Measurements from ENCODE around the gene CCDC50. TPM values are rescaled to one million over a fixed set of nuclear protein-coding genes. Genes with fewer than 3 reads are reported as not detected.

CCDC50 gene
- total RNA-seq, 1 experiment from 2014 or later: 77.2 TPM

GRCh38 chr3:191388823-191389222, 59.6 kb downstream of the CCDC50 start:
- no peak overlapping the region for H3K27ac ChIP-seq (ENCODE audit: low read depth, low read length, poor library complexity, severe bottlenecking)
- H3K4me1 ChIP-seq (ENCODE audit: insufficient read depth, low read length, poor library complexity, severe bottlenecking): peaks cover 13% of the 10 kb centered on the region
- H3K36me3 ChIP-seq (ENCODE audit: insufficient read depth, low read length, poor library complexity, severe bottlenecking): peaks cover 4% of the 10 kb centered on the region
- ChIA-PET CTCF (interaction anchor here (0.6 kb wide), 1 partner anchor 143 kb away, joined by 3 read pairs; no protein-coding TSS in a partner anchor), POLR2A (ENCODE audit: low non-redundant PET) (no interaction called here)
- intact Hi-C loops (cut with micrococcal nuclease; ENCODE audit: unreplicated experiment): loop anchor here (5.0 kb wide), 1 partner anchor 142 kb away; no protein-coding TSS in a partner anchor
- BruUV-seq (replicated peaks): no TSS peak
- no peaks in the 10 kb centered on the region for H3K9me3 ChIP-seq (ENCODE audit: low read depth, low read length, poor library complexity, severe bottlenecking)
- DNase-seq (ENCODE audit: low spot score): no peak
- H3K27me3 ChIP-seq (replicated peaks; ENCODE audit: insufficient read depth, low read depth, low read length, poor library complexity): no peaks in the 10 kb centered on the region
- no peak overlapping the region for H3K4me3 ChIP-seq (ENCODE audit: low read depth, low read length, poor library complexity, severe bottlenecking)
- TF ChIP-seq, protein P1, sequence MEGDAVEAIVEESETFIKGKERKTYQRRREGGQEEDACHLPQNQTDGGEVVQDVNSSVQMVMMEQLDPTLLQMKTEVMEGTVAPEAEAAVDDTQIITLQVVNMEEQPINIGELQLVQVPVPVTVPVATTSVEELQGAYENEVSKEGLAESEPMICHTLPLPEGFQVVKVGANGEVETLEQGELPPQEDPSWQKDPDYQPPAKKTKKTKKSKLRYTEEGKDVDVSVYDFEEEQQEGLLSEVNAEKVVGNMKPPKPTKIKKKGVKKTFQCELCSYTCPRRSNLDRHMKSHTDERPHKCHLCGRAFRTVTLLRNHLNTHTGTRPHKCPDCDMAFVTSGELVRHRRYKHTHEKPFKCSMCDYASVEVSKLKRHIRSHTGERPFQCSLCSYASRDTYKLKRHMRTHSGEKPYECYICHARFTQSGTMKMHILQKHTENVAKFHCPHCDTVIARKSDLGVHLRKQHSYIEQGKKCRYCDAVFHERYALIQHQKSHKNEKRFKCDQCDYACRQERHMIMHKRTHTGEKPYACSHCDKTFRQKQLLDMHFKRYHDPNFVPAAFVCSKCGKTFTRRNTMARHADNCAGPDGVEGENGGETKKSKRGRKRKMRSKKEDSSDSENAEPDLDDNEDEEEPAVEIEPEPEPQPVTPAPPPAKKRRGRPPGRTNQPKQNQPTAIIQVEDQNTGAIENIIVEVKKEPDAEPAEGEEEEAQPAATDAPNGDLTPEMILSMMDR (conservative IDR thresholded peaks at IDR 0.05; ENCODE audit: low read depth, low read length): peak; percentile 48; the same call in 1 of the 2 replicates
- no peak for TF ChIP-seq EZH2 (IDR thresholded peaks at IDR 0.05; ENCODE audit: borderline replicate concordance, low read depth, low read length, poor library complexity, severe bottlenecking)

- Histone ChIP-seq H3K9me3 (ENCODE audit: low read depth, low read length, poor library complexity, severe bottlenecking) (no peaks in the 10 kb centered on the region), H3K27ac (ENCODE audit: low read depth, low read length, poor library complexity, severe bottlenecking) (no peak overlapping the region), H3K27me3 (replicated peaks; ENCODE audit: insufficient read depth, low read depth, low read length, poor library complexity) (no peaks in the 10 kb centered on the region), H3K36me3 (ENCODE audit: insufficient read depth, low read length, poor library complexity, severe bottlenecking) (peaks cover 4% of the 10 kb centered on the region), H3K4me1 (ENCODE audit: insufficient read depth, low read length, poor library complexity, severe bottlenecking) (peaks cover 12% of the 10 kb centered on the region), H3K4me3 (ENCODE audit: low read depth, low read length, poor library complexity, severe bottlenecking) (no peak overlapping the region)
- ChIA-PET POLR2A (ENCODE audit: low non-redundant PET) (no interaction called here), CTCF (no interaction called here)
- no TSS peak for BruUV-seq (replicated peaks)
- no peak for TF ChIP-seq EZH2 (IDR thresholded peaks at IDR 0.05; ENCODE audit: borderline replicate concordance, low read depth, low read length, poor library complexity, severe bottlenecking)
- TF ChIP-seq, protein P1 (conservative IDR thresholded peaks at IDR 0.05; ENCODE audit: low read depth, low read length): no peak
- DNase-seq (ENCODE audit: low spot score): no peak
- intact Hi-C loops (cut with micrococcal nuclease; ENCODE audit: unreplicated experiment): loop anchor here (5.0 kb wide), 1 partner anchor 253 kb away; no protein-coding TSS in a partner anchor
Measured at GRCh38 chr3:191390580-191390979, 61.4 kb downstream of the CCDC50 start.

- peak; percentile 40 for DNase-seq (ENCODE audit: low spot score)
- intact Hi-C loops (cut with micrococcal nuclease; ENCODE audit: unreplicated experiment): loop anchor here (5.0 kb wide), 1 partner anchor 255 kb away; no protein-coding TSS in a partner anchor
- BruUV-seq (replicated peaks): TSS peak; percentile 24
- POLR2A ChIA-PET (ENCODE audit: low non-redundant PET): no interaction called here
- Histone ChIP-seq H3K27me3 (replicated peaks; ENCODE audit: insufficient read depth, low read depth, low read length, poor library complexity) (no peaks in the 10 kb centered on the region), H3K36me3 (ENCODE audit: insufficient read depth, low read length, poor library complexity, severe bottlenecking) (peaks cover 4% of the 10 kb centered on the region), H3K9me3 (ENCODE audit: low read depth, low read length, poor library complexity, severe bottlenecking) (no peaks in the 10 kb centered on the region), H3K4me3 (ENCODE audit: low read depth, low read length, poor library complexity, severe bottlenecking) (no peak overlapping the region), H3K27ac (ENCODE audit: low read depth, low read length, poor library complexity, severe bottlenecking) (no peak overlapping the region), H3K4me1 (ENCODE audit: insufficient read depth, low read length, poor library complexity, severe bottlenecking) (peaks cover 12% of the 10 kb centered on the region)
- CTCF ChIA-PET: no interaction called here
- no peak for TF ChIP-seq EZH2 (IDR thresholded peaks at IDR 0.05; ENCODE audit: borderline replicate concordance, low read depth, low read length, poor library complexity, severe bottlenecking)
Measured at GRCh38 chr3:191391861-191392808, 62.9 kb downstream of the CCDC50 start.
